ENCODE measurements around the gene GOLGA6L2.
"Not testable (repeated sequence)": the region's sequence is repeated elsewhere in the genome, so short reads cannot be mapped to it uniquely, and the experiment has no call there.

Gene GOLGA6L2, protein sequence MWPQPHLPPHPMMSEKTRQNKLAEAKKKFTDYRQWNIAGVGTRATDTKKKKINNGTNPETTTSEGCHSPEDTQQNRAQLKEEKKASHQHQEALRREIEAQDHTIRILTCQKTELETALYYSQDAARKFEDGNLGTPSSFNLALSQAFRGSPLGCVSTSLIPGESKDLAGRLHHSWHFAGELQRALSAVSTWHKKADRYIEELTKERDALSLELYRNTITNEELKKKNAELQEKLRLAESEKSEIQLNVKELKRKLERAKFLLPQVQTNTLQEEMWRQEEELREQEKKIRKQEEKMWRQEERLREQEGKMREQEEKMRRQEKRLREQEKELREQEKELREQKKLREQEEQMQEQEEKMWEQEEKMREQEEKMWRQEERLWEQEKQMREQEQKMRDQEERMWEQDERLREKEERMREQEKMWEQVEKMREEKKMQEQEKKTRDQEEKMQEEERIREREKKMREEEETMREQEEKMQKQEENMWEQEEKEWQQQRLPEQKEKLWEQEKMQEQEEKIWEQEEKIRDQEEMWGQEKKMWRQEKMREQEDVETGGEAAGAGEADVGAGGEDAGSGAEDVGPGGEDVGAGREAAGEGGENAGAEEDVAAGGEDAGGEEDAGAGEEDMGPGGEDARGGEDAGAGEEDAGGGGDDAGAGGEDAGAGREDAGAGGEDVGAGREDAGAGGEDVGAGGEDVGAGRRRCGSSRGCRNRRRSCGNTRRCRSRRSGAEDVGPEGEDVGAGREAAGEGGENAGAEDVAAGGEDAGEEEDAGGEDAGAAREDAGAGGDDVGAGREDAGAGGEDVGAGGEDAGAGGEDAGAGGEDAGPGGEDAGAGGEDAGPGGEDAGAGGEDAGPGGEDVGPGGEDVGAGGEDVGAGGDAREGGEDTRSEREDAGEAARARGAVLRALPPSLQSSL

DNA sequence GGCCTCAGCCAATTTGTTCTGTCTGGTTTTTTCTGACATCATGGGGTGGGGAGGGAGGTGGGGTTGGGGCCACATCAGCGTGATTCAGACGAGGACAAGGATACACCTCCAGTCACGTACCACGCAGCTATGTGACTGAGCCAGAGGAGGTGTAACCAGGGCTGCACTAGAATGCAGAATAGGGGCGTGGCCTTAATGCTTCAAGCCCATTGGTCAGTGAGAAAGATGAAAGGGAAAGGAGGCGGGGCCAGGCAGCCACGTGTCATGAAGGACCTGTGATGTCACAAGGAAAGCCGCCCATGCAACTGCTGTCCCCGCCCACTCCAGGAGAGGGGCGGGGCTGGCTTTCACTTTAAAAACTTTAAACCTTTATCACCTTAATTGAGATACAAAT is at the start of gene GOLGA6L2:
Gene GOLGA6L2 (minus strand): TSS at position 137 of the 394 bp plus-strand sequence. CDS start 62 bp downstream, at position 75.
- DNase-seq (ENCODE audit: low spot score), result peak; percentile 16

DNA sequence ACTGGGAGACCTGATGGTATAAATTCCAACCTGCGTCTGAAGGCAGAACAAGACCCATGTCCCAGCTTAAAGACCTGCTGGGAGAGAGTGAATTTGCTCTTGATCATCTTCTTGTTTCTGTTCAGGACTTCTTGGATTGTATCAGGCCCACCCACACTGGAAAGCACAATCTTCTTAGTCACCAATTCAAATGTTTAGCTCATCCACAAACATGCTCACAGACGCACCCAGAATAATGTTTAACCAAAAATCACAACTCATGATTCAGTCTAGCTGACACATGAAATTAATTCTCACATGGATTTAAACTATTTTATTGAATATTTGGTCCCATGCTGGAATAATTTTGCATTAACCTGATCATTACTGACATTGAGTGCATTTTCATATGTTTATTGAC is 37.8 kb upstream of the GOLGA6L2 start:
- no peak for DNase-seq (ENCODE audit: low spot score)

DNA sequence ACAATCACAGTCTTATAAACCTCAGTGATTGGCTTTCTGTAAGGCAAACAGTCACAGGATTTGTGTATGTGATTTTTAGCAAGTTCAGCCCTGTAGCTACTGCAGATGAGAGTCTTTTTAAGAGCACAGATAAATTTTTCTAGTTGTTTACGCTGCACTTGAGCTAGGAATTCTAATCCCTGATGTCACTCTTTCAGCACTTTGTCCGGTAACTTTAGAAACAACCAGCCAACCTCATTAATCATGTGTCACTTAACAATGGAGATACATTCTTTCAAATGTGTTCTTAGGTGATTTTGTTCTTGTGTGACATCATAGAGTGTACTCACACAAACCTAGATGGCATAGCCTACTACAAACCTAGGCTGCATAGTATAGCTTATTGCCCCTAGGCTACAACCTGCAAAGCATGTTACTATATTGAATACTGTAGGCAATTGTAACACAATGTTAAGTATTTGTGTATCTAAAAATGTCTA is 36.8 kb upstream of the GOLGA6L2 start:
- no peak for DNase-seq (ENCODE audit: low spot score)

DNA sequence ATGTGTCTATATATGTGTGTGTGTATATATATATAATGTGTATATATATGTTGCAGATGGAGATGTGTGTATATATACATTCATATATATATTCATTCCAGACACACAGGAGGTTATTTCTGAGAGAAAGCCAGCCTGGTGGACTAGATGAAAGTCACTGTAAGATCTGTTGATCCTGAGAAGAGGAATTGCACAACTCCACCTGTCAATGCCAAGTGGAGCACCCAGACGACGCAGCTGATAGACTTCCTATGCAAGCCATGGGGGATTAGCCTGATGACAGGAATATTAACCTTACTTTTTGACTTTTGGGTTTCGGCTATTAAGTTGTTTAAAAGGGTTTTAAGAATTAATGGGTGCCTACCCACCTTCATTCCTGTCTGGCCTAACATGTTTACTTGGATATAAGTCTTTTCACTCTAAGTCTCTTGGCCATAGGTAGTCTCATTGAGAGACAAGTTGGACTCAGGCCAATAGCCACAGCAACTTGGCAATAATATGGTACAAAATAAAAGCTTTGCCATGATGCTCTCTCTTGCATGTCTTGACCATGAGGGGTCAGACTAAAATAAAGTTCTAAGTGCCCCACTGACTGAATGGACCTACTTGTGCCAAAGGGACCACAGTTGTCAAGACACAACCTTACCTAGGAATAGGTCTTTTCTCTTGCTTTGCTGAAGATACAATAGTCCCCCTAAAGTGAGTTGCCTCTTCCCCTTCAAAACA is 35.9 kb upstream of the GOLGA6L2 start:
- DNase-seq (ENCODE audit: low spot score), result no peak

DNA sequence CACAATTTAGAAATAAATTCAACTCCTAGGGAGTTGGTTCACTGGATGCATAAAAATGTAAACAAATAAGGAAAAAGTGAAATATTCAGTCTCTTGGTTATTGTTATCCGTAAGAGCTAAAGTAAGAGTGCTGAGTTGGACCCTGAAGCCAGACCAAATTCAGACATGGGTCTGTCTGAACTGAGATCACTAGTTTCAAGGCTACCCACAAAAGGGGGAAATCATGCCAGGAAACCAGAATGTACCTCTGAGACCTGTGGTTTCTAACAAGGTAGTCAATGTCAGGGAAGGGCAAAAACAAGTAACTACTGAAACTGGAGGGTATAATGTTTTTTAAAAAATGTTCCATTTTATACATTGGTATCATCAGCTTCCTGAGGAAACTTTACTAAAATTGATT is 35.2 kb upstream of the GOLGA6L2 start:
- no peak for DNase-seq (ENCODE audit: low spot score)

DNA sequence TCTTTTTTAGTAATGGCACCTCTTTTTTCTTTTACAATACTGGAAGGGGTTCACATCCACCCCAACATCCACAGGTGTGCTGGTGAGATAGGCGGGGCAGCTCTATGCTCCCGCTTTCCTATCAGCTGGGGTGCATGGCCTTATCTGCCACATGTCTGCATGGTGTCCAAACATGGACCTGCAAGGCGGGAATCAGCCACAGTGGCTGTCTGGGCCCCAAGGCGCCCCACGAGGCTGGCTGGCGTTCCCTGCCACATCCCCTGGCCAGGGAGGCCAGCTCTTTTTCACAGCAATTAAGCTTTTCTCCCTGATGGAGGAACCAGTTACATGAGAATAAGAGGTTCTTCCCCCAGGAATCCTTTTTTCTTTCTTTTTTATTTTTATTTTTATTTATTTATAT is 30.9 kb upstream of the GOLGA6L2 start:
- no peak for DNase-seq (ENCODE audit: low spot score)

DNA sequence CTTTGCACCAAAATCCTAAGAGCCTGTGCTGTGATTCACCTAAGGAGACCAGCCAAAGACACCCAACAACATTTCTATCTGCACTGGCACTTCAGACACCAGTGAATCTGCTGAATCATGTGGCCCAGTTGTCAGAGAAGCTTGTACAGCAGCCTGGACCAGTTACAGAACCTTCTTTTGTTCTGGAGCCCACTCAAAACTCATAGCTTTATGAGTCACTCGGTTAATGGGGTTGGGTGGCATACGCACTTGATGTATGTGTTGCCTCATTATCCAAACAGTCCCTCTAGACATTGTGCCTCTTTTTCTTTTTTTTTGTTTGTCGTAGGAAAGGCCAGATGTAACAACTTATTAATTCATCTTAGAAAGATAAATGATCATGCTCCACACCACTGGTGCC is 25.6 kb upstream of the GOLGA6L2 start:
- peak; percentile 90 for DNase-seq (ENCODE audit: low spot score)

DNA sequence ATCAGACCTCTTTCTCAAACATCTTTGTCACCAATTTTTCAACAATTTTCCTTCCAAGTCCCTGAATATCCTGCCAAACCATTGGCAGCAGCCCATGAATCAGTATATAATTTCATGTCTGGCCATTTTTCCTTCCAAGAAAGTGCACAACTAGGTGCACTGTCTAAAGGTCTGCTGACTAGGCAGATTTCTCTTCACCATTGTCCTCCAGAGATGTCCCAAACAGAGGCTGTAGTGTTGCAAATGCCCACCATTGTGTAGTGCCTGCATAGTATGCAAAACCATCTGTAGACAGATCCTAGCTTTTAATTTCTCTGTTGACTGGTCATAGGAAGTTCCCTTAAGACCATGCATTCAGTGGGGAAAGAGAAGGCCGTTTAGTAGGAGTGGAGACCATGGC is 25.0 kb upstream of the GOLGA6L2 start:
- DNase-seq (ENCODE audit: low spot score), result peak; percentile 91

DNA sequence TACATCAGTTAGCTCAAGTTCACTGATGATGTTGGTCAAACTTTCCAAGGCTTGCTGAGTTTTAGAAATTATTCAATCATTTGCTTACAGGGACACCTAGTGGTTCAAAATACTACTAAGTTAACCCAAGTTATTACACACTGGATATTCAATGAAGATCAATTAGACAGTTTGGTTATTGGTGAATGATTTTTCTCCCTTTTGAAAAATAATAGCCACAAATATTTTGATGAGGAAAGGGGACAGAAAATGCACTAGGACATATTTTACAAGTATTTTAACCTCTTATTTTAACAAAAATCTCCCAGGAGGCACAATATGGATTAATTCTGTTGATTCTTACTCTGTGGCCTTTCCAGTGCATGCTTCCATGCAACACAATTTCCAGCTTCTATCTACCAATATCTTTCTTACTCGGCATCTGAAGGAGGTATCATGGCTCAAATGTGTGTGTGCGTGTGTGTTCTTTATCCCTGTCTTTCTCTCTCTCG is 20.1 kb upstream of the GOLGA6L2 start:
- peak; percentile 73 for DNase-seq (ENCODE audit: low spot score)

DNA sequence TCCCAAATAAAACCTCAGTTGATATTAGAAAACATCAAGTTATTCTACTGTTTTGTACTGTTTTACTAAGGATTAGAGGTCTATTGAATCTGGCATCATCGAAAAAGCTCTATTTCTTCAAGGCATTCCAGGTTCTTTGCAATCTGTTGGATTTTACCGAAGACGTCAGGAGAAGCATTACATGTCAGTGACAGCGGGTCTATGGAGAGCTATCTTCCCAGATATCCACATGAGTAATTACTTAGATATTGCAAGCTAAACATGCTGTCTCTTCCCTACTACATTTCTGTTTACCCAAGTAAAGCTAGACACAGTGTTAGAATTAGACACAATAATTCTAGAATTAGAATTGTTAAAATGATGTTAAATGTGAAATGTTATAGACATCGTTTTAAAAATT is 10.8 kb upstream of the GOLGA6L2 start:
- no peak for DNase-seq (ENCODE audit: low spot score)

DNA sequence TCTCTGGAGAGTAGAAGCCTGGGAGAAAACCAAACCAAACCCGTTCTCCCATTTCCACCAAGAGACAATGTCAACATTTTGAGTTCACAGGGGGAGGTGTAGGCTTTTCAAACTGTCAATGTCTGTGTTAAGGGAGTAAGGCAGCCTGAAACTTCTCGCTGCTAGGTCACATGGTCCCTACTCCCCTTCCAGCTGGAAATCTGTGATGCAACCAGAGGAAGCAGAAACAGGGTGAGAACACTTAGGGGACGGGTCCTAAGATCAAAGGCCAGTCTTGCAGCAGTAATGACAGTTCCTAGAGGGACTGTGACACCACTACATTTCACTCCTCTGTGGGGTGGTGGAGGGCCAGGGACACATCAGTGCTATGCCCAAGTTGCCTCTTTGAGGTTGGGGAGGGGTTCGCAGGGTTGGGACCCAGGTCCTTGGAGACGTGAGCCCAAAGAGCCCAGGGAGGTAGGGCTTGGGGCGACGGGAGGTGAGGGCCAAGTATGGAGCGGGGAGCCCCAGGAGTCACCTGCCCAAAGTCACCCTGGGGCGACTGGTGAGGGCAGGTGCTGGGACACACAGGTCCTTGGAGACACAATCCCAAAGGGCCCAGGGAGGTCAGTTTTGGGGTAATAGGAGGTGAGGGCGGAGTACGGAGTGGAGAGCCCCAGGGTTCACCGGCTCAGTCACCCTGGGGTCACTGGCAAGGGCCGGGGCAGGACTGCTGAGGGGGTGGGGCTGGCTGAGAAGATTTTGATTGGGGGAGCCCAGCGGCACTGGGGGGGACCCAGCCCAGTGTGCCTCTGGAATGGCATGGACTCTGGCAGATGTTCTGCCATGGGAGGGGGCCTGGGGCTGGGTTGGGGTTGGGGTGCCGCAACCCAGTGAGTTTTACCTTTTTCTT is 582 bp downstream of the GOLGA6L2 start:
- no peak for DNase-seq (ENCODE audit: low spot score)

DNA sequence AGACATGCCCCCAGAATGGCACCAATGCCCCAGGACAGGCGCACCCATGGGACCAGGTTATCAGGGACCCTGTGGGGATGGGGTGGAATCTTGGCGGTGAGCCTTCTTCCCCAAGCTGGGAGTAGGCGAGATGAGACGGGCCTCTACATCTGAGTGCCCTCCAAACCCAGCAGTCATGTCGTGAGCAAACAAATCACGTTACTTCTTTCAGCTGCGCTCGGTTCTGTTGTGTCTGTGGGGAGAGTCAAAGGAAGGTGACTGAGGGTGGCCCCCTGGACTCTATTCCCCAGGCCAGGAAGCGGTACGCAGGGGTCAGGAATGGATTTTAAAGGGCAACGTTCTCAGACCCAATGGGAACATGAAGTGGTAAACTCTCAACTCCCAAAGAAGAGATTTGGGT is 2.8 kb downstream of the GOLGA6L2 start:
- no peak for DNase-seq (ENCODE audit: low spot score)

DNA sequence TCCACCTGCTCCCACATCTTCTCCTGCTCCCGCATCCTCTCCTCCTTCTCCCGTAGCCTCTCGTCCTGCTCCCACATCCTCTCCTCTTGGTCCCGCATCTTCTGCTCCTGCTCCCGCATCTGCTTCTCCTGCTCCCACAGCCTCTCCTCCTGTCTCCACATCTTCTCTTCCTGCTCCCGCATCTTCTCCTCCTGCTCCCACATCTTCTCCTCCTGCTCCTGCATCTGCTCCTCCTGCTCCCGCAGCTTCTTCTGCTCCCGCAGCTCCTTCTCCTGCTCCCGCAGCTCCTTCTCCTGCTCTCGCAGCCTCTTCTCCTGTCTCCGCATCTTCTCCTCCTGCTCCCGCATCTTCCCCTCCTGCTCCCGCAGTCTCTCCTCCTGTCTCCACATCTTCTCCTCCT is 5.8 kb downstream of the GOLGA6L2 start:
- no peak for DNase-seq (ENCODE audit: low spot score)

DNA sequence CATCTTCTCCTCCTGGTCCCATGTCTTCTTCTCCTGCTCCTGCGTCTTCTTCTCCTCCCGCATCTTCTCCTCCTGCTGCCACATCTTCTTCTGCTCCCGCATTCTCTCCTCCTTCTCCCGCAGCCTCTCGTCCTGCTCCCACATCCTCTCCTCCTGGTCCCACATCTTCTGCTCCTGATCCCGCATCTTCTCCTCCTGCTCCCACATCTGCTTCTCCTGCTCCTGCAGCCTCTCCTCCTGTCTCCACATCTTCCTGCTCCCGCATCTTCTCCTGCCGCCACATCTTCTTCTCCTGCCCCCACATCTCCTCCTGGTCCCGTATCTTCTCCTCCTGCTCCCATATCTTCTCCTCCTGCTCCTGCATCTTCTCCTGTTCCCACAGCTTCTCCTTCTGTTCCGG is 6.4 kb downstream of the GOLGA6L2 start:
- DNase-seq (ENCODE audit: low spot score), result no peak

DNA sequence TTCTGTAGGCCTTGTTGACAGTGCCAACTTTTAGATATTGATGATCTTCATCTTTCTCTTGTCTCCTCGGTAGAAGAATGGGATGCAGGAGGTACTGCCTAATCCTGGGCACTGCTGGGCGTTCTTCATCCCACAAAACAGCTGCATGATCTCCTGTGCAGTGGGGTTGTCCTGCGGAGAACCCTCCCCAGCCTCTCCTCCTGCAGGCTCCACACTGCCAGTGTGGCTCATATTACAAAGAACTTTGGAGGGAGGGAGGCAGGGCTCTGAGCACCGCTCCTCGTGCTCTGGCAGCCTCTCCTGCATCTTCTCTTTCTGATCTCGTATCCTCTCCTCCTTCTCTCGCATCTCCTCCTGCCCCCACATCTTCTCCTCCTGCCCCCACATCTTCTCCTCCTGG is 7.5 kb downstream of the GOLGA6L2 start:
- DNase-seq (ENCODE audit: low spot score), result no peak

DNA sequence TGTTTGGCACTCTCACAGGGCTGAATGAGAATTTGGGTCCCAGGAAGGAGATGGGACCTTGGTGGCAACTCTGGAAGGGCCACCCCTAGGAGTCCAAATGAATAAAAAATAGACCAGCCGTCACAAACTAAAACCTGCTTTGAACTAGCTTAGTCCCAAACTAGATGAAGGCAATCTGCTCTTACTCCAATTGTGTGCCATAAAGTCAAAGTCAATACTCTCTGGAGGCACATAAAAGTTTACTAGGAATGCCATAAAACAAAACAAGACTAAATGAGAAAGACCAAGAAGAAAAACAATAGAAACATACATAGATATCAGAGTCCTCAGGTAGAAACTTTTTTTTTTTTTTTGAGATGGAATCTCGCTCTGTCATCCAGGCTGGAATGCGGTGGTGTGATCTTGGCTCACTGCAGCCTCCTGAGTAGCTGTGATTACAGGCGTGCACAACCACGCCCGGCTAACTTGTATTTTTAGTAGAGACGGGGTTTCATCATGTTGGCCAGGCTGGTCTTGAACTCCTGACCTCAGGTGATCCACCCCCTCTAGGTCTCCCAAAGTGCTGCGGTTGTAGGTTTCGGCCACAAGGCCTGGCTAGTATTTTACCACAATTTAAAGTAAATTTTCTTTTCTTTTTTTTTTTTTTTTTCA is 8.1 kb downstream of the GOLGA6L2 start:
- no peak for DNase-seq (ENCODE audit: low spot score)

DNA sequence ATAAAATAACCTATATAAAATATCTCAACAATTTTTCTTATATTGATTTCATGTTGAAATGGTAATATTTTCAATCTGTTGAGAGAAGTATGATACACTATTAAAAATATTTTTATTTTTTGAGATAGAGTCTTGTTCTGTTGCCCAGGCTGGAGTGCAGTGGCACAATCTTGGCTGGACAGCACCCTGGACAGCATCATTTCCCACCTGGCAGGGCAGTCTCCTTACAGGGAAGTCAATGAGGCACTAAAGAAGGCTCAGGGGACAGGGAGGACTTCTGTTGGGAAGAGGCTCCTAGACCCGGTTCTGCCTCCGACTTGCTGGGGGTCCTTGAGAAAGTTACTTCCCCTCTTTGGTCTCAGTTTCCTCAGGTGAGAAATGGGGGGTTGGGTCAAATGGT is 9.4 kb downstream of the GOLGA6L2 start:
- DNase-seq (ENCODE audit: low spot score), result no peak

DNA sequence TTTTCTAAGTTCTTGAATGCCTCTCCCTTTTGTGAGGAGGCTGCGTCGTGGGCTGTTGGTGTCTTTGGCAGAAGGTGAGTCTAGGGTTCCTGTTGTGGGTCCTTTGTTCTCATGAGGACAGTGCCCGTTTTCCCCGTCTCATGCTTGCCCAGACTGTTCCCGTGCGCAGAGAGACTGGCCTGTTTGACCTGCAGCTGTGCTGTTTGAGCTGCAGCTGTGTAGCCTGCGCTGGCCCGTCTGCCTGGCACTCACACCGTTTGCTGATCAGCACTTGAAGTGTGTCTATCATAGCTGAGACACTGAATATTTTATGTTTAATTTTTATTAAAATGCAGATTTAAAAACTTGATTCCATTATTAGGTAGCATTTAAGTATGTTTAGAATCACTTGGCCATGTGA is 9.9 kb downstream of the GOLGA6L2 start:
- no peak for DNase-seq (ENCODE audit: low spot score)

DNA sequence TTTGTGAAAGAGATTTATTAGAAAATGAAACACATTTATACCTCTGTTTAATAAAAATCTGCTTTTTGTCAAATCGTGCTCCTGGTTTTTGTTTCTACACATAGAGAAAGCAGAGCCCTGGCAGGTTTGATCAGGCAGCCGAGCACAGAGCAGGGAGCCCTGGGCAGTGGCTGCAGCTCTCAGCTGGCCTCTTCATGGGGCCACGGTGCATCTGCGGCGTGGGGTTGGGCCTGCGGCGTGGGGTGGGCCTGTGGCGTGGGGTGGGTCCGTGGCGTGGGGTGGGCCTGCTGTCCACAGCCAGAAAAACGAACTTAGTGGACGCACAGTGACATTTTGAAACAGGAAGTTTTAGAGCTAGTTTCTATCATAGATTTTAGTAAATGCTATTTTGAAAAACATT is 10.6 kb downstream of the GOLGA6L2 start:
- no peak for DNase-seq (ENCODE audit: low spot score)

DNA sequence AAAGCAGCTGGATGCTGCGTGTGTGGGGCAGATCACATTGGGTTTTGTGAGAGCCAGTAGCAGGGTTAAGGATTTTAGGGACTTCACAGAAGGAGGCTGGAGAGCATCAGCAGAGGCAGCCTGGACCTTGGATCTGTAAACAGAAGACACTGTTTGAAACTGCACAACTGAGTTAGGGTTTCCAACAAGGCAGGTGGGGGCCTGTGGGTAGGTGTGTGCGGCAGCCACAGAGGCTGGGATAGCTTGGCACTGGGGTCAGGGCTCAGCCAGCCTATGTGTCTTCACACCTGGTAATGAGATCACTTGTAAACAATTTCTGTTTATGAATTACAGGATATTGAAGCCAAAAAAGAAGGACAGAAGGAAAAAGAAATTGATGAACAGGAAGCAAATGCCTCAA is 12.3 kb downstream of the GOLGA6L2 start:
- not testable (repeated sequence) for DNase-seq (ENCODE audit: low spot score)

DNA sequence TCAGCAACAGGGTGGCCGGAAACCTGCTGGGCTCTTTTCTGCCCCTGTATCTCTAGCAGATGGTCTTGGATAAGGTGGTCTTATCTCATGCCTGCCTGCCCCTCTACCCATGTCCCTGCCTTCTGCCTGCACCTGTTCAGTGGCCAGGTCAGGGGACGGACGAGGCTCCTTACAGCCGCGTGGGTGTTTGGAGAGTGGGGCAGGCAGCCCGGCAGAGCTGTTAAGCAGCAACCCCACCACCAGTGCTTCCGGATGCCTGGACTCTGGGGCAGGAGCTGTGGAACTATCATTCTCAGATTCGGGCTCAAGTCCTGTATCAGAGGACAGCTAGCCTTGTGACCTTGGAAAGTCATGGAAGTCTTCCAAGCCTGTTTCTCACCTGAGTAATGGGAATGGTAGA is 21.7 kb downstream of the GOLGA6L2 start:
- not testable (repeated sequence) for DNase-seq (ENCODE audit: low spot score)
